ENCODE data around the gene ALDOB.

The ALDOB gene

DNA sequence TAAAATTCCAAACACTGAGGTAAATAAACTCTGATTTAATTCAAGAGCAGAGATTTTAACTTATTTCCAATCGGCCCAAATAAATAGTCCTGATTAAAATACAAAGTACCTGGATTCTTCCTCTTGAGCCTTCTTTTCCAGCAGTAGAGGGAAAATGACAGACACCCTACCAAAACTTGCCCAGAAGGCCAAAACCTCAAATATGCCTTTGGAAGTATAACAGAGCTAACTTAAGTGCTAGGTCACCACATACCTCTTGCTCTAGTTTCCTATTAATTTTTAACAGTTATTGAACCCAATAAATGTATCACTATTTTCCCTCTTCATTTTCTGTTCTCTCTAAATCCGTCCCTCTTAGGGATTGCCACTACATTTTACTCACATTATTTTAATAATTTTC, 52.2 kb downstream of the ALDOB start:
- FAIRE-seq, result no peak
- TF ChIP-seq POU2F2 (IDR thresholded peaks at IDR 0.05; ENCODE audit: low read depth, low read length) (no peak), POLR2A (IDR thresholded peaks at IDR 0.05; ENCODE audit: low read depth, low read length) (no peak), SPI1 (IDR thresholded peaks at IDR 0.05; ENCODE audit: low read depth, low read length) (no peak), TAF1 (IDR thresholded peaks at IDR 0.05; ENCODE audit: low read depth, low read length) (no peak), POLR2AphosphoS5 (IDR thresholded peaks at IDR 0.05; ENCODE audit: low read depth, low read length) (no peak), PAX5 (IDR thresholded peaks at IDR 0.05; ENCODE audit: insufficient read depth, low read length, severe bottlenecking) (no peak)
- DNase-seq (ENCODE audit: insufficient read length, low spot score), result no peak

- FAIRE-seq (no peak), DNase-seq (ENCODE audit: insufficient read length, low spot score) (no peak)
- TF ChIP-seq POU2F2 (IDR thresholded peaks at IDR 0.05; ENCODE audit: low read depth, low read length), result no peak
- TF ChIP-seq TAF1 (IDR thresholded peaks at IDR 0.05; ENCODE audit: low read depth, low read length), result no peak
- TF ChIP-seq POLR2AphosphoS5 (IDR thresholded peaks at IDR 0.05; ENCODE audit: low read depth, low read length), result no peak
- no peak for TF ChIP-seq POLR2A (IDR thresholded peaks at IDR 0.05; ENCODE audit: low read depth, low read length)
- no peak for TF ChIP-seq PAX5 (IDR thresholded peaks at IDR 0.05; ENCODE audit: insufficient read depth, low read length, severe bottlenecking)
- no peak for TF ChIP-seq SPI1 (IDR thresholded peaks at IDR 0.05; ENCODE audit: low read depth, low read length)
Measured at GRCh38 chr9:101381833-101382342, 53.7 kb downstream of the ALDOB start.

- DNase-seq (ENCODE audit: insufficient read length, low spot score), result no peak
- FAIRE-seq, result no peak
- TF ChIP-seq POLR2A (IDR thresholded peaks at IDR 0.05; ENCODE audit: low read depth, low read length) (no peak), TAF1 (IDR thresholded peaks at IDR 0.05; ENCODE audit: low read depth, low read length) (no peak), PAX5 (IDR thresholded peaks at IDR 0.05; ENCODE audit: insufficient read depth, low read length, severe bottlenecking) (no peak), SPI1 (IDR thresholded peaks at IDR 0.05; ENCODE audit: low read depth, low read length) (no peak), POU2F2 (IDR thresholded peaks at IDR 0.05; ENCODE audit: low read depth, low read length) (no peak), POLR2AphosphoS5 (IDR thresholded peaks at IDR 0.05; ENCODE audit: low read depth, low read length) (no peak)
Measured at GRCh38 chr9:101381118-101381517, 54.5 kb downstream of the ALDOB start.

DNA sequence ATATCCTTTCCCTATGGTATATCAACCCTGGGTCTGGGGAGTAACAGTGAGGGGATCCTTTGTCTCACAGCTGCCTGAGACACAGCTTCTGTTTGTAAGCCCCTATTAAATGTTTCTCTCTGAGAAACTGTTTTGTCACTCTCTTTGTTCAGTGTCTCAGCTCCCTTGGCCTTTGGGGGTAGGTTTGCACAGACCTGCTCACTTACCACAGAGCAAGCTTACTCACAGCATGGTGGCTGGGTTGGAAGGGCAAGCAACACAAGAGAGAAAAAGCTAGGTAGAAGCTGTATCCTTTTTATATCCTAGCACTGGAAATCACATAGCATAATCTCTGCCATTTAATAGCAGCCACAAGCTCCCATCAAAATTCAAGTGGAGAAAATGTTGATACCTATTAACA, 55.3 kb downstream of the ALDOB start:
- FAIRE-seq (no peak), DNase-seq (ENCODE audit: insufficient read length, low spot score) (no peak)
- no peak for TF ChIP-seq POU2F2 (IDR thresholded peaks at IDR 0.05; ENCODE audit: low read depth, low read length)
- no peak for TF ChIP-seq POLR2AphosphoS5 (IDR thresholded peaks at IDR 0.05; ENCODE audit: low read depth, low read length)
- no peak for TF ChIP-seq POLR2A (IDR thresholded peaks at IDR 0.05; ENCODE audit: low read depth, low read length)
- TF ChIP-seq SPI1 (IDR thresholded peaks at IDR 0.05; ENCODE audit: low read depth, low read length), result no peak
- TF ChIP-seq TAF1 (IDR thresholded peaks at IDR 0.05; ENCODE audit: low read depth, low read length), result no peak
- no peak for TF ChIP-seq PAX5 (IDR thresholded peaks at IDR 0.05; ENCODE audit: insufficient read depth, low read length, severe bottlenecking)

DNA sequence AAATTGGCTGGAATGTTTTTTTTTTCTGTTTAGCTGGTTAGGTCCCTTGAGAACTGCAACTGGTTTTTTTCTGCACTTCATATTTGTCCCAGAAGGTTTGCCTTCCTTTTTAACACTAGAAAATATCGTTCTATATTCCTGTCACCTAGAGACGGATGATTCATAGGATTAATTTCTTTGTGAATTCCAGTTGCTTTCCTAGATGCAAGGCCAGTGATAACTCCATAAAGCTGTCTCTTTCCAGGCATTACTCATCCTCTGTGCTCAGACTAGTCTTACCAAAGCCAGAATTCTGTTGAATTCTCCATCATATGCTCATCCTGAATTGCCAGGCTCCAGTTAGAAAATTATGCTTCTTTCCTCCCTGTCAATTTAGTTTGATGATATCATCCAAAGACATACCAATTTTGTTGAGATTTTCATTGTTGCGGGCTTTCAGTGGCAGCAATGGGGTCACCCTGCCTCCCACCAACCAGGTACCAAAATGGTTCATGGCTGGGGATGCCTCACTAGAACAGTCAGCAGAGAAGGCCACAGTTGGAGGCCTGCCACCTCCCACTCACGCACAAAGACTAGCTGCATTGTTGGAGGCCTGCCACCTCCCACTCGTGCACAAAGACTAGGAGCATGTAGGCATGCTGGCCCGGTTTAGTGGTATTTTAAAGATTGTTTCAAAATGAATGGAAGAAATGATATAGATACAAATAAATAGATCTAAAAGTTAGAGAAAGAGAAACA, 59.3 kb downstream of the ALDOB start:
- DNase-seq (ENCODE audit: insufficient read length, low spot score), result no peak
- no peak for FAIRE-seq
- TF ChIP-seq TAF1 (IDR thresholded peaks at IDR 0.05; ENCODE audit: low read depth, low read length) (no peak), SPI1 (IDR thresholded peaks at IDR 0.05; ENCODE audit: low read depth, low read length) (no peak), POLR2A (IDR thresholded peaks at IDR 0.05; ENCODE audit: low read depth, low read length) (no peak), POU2F2 (IDR thresholded peaks at IDR 0.05; ENCODE audit: low read depth, low read length) (no peak), POLR2AphosphoS5 (IDR thresholded peaks at IDR 0.05; ENCODE audit: low read depth, low read length) (no peak)

GRCh38 chr9:101375546-101375945, 60.0 kb downstream of the ALDOB start:
- FAIRE-seq (no peak), DNase-seq (ENCODE audit: insufficient read length, low spot score) (no peak)
- no peak for TF ChIP-seq POLR2AphosphoS5 (IDR thresholded peaks at IDR 0.05; ENCODE audit: low read depth, low read length)
- no peak for TF ChIP-seq TAF1 (IDR thresholded peaks at IDR 0.05; ENCODE audit: low read depth, low read length)
- TF ChIP-seq SPI1 (IDR thresholded peaks at IDR 0.05; ENCODE audit: low read depth, low read length), result no peak
- no peak for TF ChIP-seq POU2F2 (IDR thresholded peaks at IDR 0.05; ENCODE audit: low read depth, low read length)
- no peak for TF ChIP-seq PAX5 (IDR thresholded peaks at IDR 0.05; ENCODE audit: insufficient read depth, low read length, severe bottlenecking)
- TF ChIP-seq POLR2A (IDR thresholded peaks at IDR 0.05; ENCODE audit: low read depth, low read length), result no peak

- DNase-seq (ENCODE audit: insufficient read length, low spot score) (no peak), FAIRE-seq (no peak)
- TF ChIP-seq PAX5 (IDR thresholded peaks at IDR 0.05; ENCODE audit: insufficient read depth, low read length, severe bottlenecking) (no peak), POU2F2 (IDR thresholded peaks at IDR 0.05; ENCODE audit: low read depth, low read length) (no peak), SPI1 (IDR thresholded peaks at IDR 0.05; ENCODE audit: low read depth, low read length) (no peak), POLR2AphosphoS5 (IDR thresholded peaks at IDR 0.05; ENCODE audit: low read depth, low read length) (no peak), TAF1 (IDR thresholded peaks at IDR 0.05; ENCODE audit: low read depth, low read length) (no peak), POLR2A (IDR thresholded peaks at IDR 0.05; ENCODE audit: low read depth, low read length) (no peak)
Measured at GRCh38 chr9:101372327-101373118, 63.1 kb downstream of the ALDOB start.

DNA sequence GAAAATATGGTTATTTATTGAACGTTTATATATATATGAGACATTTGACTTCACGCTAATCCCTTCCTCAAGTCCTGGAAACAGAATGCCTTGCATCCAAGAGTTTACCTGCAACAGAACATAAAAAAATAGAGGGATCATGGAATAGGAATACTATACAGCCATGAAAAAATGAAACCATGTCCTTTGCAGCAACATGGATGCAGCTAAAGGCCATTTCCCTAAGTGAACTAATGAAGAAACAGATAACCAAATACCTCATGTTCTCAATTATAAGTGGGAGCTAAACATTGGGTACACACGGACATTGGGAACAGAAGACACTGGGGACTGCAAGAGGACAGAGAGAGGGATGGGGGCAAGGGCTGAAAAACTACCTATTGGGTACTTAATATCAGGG, 63.8 kb downstream of the ALDOB start:
- TF ChIP-seq POLR2A (IDR thresholded peaks at IDR 0.05; ENCODE audit: low read depth, low read length) (no peak), SPI1 (IDR thresholded peaks at IDR 0.05; ENCODE audit: low read depth, low read length) (no peak), POLR2AphosphoS5 (IDR thresholded peaks at IDR 0.05; ENCODE audit: low read depth, low read length) (no peak), PAX5 (IDR thresholded peaks at IDR 0.05; ENCODE audit: insufficient read depth, low read length, severe bottlenecking) (no peak), POU2F2 (IDR thresholded peaks at IDR 0.05; ENCODE audit: low read depth, low read length) (no peak), TAF1 (IDR thresholded peaks at IDR 0.05; ENCODE audit: low read depth, low read length) (no peak)
- FAIRE-seq (no peak), DNase-seq (ENCODE audit: insufficient read length, low spot score) (no peak)
